Activated T-helper 17 cell treated with anti-CD3 and anti-CD28 coated beads, Interleukin-2, amount 50 U/mL, for 72 hours (primary cell): ENCODE measurements around the gene FOXK2. TPM values are rescaled to one million over a fixed set of nuclear protein-coding genes. Genes with fewer than 3 reads are reported as not detected.
"Not testable (repeated sequence)": the region's sequence is repeated elsewhere in the genome, so short reads cannot be mapped to it uniquely, and the experiment has no call there.

Source experiments
- ATAC-seq: fragments of 150-1000 bp; cut with Tn5 transposase; replicated peaks from 2 replicates; pipeline ENCODE4 v1.10.0; 2021; ENCODE audit warnings: mild to moderate bottlenecking, moderate library complexity
- H3K27ac Mint-ChIP-seq: one replicate; pipeline ENCODE4 v1.8.0; 2022; ENCODE audit warnings: mixed read lengths
- H3K27me3 Mint-ChIP-seq: one replicate; pipeline ENCODE4 v1.8.0; 2022; ENCODE audit warnings: mixed read lengths
- H3K36me3 Mint-ChIP-seq: one replicate; pipeline ENCODE4 v1.8.0; 2022; ENCODE audit warnings: low read depth, mild to moderate bottlenecking, mixed read lengths
- H3K4me1 Mint-ChIP-seq: one replicate; pipeline ENCODE4 v1.8.0; 2022; ENCODE audit warnings: mixed read lengths
- H3K4me3 Mint-ChIP-seq: one replicate; pipeline ENCODE4 v1.8.0; 2022; ENCODE audit warnings: mild to moderate bottlenecking, mixed read lengths
- H3K9me3 Mint-ChIP-seq: one replicate; pipeline ENCODE4 v1.8.0; 2022; ENCODE audit warnings: mixed read lengths
- total RNA-seq, 2 donors: library from RNA; stranded (reverse); gene quantifications; one replicate each; pipeline ENCODE4 v1.2.3, GENCODE V29; 2022

Gene FOXK2
- total RNA-seq, 2 donors from 2014 or later, result 38.2 to 59.4 TPM

- no peak for ATAC-seq
- peaks cover 4% of the 10 kb centered on the region for H3K4me1 Mint-ChIP-seq
- H3K4me3 Mint-ChIP-seq, result no peak overlapping the region
- no peaks in the 10 kb centered on the region for H3K36me3 Mint-ChIP-seq
- H3K9me3 Mint-ChIP-seq, result no peaks in the 10 kb centered on the region
- H3K27me3 Mint-ChIP-seq, result no peaks in the 10 kb centered on the region
- H3K27ac Mint-ChIP-seq, result no peak overlapping the region
Measured at GRCh38 chr17:82505296-82505695, 14.2 kb upstream of the FOXK2 start.

GRCh38 chr17:82506402-82506801 lies 13.1 kb upstream of the FOXK2 start:
- ATAC-seq, result peak; percentile 100
- H3K9me3 Mint-ChIP-seq, result not testable (repeated sequence)

DNA sequence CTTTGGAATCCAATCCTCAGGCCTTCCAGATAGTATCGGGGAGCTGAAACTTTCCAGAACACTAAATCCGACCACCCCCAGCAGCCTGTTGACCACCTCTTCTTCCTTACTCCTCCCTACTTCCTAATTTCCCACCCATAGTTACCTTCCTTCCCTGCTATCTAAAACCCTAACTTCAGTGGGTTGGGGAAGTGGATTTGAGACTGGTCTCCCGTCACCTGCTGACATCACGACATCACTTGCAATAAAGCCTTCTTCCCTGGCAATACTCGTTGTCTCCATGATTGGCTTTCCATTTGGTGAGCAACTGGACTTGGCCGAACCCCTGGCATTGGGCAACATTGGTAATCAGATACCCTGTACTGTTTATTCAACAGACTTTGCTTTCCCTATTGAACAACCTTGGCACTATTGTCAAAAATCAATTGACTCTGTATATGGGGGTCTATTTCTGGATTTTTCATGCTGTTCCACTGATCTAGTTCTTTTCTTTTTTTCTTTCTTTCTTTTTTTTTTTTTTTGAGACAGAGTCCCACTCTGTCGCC lies 11.8 kb upstream of the FOXK2 start:
- Mint-ChIP-seq H3K4me3 (no peak overlapping the region), H3K27ac (peak overlapping the region; percentile 10), H3K4me1 (peaks cover 4% of the 10 kb centered on the region), H3K27me3 (no peaks in the 10 kb centered on the region), H3K36me3 (no peaks in the 10 kb centered on the region), H3K9me3 (no peaks in the 10 kb centered on the region)
- no peak for ATAC-seq

More at GRCh38 chr17:82506402-82506801, 13.1 kb upstream of the FOXK2 start:
- Mint-ChIP-seq H3K4me3 (peak overlapping the region; percentile 68), H3K27ac (peak overlapping the region; percentile 73)
- not testable (repeated sequence) for H3K36me3 Mint-ChIP-seq, H3K27me3 Mint-ChIP-seq, H3K4me1 Mint-ChIP-seq

GRCh38 chr17:82511642-82512041 lies 7.9 kb upstream of the FOXK2 start:
- not testable (repeated sequence) for H3K36me3 Mint-ChIP-seq, H3K27me3 Mint-ChIP-seq, H3K4me1 Mint-ChIP-seq, H3K27ac Mint-ChIP-seq, H3K9me3 Mint-ChIP-seq
- H3K4me3 Mint-ChIP-seq, result peak overlapping the region; percentile 68
- ATAC-seq, result peak; percentile 69

GRCh38 chr17:82513864-82514263 lies 5.7 kb upstream of the FOXK2 start:
- not testable (repeated sequence) for H3K9me3 Mint-ChIP-seq, H3K4me1 Mint-ChIP-seq, ATAC-seq, H3K36me3 Mint-ChIP-seq, H3K27ac Mint-ChIP-seq, H3K4me3 Mint-ChIP-seq, H3K27me3 Mint-ChIP-seq

DNA sequence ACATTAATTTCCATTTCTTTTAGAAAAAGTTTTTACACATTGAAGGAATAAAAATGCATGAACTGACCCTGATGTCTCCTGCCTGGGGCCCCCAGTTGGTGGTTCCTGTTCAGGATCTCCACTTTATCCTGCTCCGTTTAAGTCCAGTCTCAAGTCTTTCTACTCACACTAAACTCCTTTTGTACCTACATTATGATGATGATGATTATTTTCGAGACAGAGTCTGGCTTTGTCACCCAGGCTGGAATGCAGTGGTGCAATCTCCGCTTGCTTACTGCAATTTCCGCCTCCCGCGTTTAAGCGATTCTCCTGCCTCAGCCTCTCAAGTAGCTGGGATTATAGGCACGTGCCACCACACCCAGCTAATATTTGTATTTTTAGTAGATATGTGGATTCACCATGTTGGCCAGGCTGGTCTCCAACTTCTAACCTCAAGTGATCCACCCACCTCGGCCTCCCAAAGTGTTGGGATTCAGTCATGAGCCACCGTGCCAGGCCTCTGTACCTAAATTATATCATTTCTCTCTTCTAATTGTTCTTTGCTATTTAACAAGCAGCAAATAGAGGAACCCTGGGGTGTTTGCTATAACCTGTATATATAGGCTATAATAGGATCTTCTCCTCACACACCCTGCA lies 2.2 kb upstream of the FOXK2 start:
- Mint-ChIP-seq H3K27ac (no peak overlapping the region), H3K4me3 (no peak overlapping the region), H3K27me3 (no peaks in the 10 kb centered on the region), H3K9me3 (no peaks in the 10 kb centered on the region), H3K36me3 (peaks cover 12% of the 10 kb centered on the region), H3K4me1 (peaks cover 5% of the 10 kb centered on the region)
- ATAC-seq, result no peak

DNA sequence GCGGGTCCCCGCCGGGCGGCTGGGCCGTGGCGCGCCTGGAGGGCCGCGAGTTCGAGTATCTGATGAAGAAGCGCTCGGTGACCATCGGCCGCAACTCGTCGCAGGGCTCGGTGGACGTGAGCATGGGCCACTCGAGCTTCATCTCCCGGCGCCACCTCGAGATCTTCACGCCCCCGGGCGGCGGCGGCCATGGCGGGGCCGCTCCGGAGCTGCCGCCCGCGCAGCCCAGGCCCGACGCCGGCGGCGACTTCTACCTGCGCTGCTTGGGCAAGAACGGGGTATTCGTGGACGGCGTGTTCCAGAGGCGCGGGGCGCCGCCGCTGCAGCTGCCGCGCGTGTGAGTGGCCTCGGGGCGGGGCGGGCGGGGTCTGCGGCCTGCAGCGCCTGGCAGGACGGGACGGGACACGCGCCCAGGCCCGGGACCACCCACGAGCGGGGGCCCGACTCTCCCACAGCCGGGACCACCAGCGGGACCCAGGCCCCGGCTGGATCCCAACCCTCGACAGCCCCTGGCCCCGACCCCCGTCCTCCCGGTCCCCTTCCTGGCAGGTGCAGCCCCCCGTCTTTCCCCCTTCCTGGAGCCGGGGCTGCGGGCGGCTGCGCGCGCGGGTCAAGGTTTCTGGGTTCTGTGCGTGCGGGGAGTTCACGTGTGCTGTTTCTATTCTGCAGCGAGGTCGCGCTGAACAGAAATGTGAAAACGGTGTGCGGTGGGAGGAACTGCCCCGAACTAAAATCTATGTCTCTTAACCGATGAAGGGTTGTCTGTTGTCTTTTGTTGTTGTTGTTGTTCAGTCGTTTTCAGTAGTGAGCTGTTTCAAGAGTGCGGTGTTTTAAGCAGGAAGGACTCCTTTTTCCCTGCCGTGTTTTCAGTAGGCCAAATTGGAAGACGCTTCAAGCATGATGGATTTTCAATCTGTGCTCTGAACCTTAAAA lies 705 bp downstream of the FOXK2 start:
- H3K9me3 Mint-ChIP-seq, result no peaks in the 10 kb centered on the region
- peaks cover 21% of the 10 kb centered on the region for H3K36me3 Mint-ChIP-seq

DNA sequence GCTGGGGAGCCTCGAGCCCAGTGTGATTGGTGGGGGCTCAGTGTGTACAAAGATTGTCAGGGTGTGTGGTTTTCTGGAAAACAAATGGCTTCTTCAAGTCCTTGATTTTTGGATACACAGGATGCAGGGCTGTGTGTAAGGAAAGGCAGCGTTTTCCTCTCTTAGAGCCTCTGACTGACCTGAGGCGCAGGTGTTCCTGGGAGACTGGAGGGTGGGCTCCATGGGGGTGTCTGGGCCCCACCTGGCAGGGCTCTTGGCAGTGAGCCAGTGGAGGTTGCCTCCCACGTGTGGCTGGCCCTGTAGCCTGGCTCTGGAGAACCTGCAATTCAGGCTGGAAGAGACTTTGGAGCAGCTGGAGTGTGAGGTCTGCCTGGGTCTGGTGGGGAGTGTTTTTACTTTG lies 5.0 kb downstream of the FOXK2 start:
- peak overlapping the region; percentile 59 for H3K27ac Mint-ChIP-seq
- ATAC-seq, result no peak
- H3K27me3 Mint-ChIP-seq, result no peaks in the 10 kb centered on the region
- H3K9me3 Mint-ChIP-seq, result no peaks in the 10 kb centered on the region
- H3K36me3 Mint-ChIP-seq, result peaks cover 33% of the 10 kb centered on the region
- peaks cover 42% of the 10 kb centered on the region for H3K4me1 Mint-ChIP-seq
- H3K4me3 Mint-ChIP-seq, result peak overlapping the region; percentile 34

More for the DNA sequence above, 705 bp downstream of the FOXK2 start:
- Mint-ChIP-seq H3K4me1 (peaks cover 18% of the 10 kb centered on the region), H3K27ac (peak overlapping the region; percentile 86), H3K4me3 (peak overlapping the region; percentile 85), H3K27me3 (no peaks in the 10 kb centered on the region)
- peak; percentile 9 for ATAC-seq

GRCh38 chr17:82525712-82526111 lies 6.2 kb downstream of the FOXK2 start:
- Mint-ChIP-seq H3K4me1 (peaks cover 39% of the 10 kb centered on the region), H3K27ac (peak overlapping the region; percentile 58), H3K36me3 (peaks cover 28% of the 10 kb centered on the region), H3K9me3 (no peaks in the 10 kb centered on the region), H3K4me3 (peak overlapping the region; percentile 24), H3K27me3 (no peaks in the 10 kb centered on the region)
- ATAC-seq, result peak; percentile 50

DNA sequence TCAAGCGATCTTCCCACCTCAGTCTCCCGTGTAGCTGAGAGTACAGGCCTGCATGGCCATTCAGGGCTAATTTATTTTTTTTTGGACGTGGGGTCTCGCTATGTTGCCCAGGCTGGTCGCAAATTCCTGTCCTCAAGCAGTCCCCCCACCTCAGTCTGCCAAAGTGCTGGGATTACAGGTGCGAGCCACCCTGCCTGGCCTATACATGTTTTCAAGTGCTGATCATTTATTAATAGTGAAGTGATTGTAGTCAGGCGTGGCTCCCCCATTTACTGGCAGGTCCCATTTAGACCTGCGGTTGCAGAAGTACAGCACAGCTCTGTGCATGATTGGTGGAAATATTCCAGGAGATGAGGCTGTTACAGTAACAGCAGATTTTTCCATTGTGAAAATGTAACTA lies 8.4 kb downstream of the FOXK2 start:
- ATAC-seq, result no peak
- Mint-ChIP-seq H3K27ac (peak overlapping the region; percentile 36), H3K36me3 (peaks cover 21% of the 10 kb centered on the region), H3K9me3 (no peaks in the 10 kb centered on the region), H3K27me3 (no peaks in the 10 kb centered on the region), H3K4me1 (peaks cover 46% of the 10 kb centered on the region), H3K4me3 (no peak overlapping the region)

DNA sequence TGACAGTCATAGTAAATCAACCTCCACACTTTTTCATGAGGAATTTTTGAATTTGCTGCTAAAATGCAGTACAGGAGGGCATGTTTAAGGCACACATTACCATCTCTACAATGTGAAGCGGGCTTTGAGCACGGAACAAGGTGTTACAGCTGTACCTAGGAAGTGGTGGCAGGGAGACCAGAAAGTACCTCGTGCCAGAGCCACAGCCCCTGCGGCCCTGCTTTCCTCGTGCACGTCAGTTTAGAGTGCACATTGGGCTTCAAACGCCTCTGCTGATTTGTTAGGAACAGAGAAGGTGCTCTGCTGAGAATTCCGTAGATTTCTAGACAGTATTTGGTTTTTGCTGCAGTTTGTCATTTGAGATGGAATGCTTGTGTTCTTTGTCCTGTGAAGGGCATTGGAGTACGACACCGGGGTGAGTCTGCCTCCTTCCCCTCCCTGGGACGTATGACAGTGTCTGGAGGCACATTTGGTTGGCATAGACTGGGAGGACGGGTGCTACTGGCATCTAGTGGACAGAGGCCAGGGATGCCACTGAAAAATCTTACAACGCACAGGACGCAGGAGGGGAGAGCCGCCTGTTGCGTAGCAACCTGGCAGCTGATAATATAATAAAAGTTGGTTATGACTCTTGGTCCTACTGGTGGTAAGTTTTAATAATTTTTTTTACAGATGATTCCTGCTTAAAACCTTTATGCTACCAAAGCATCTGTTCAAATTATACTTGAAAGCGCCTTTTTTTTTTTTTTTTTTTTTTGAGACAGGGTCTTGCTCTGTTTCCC lies 9.1 kb downstream of the FOXK2 start:
- Mint-ChIP-seq H3K4me3 (no peak overlapping the region), H3K27me3 (no peaks in the 10 kb centered on the region), H3K9me3 (no peaks in the 10 kb centered on the region), H3K36me3 (peaks cover 17% of the 10 kb centered on the region), H3K27ac (no peak overlapping the region), H3K4me1 (peaks cover 42% of the 10 kb centered on the region)
- no peak for ATAC-seq

DNA sequence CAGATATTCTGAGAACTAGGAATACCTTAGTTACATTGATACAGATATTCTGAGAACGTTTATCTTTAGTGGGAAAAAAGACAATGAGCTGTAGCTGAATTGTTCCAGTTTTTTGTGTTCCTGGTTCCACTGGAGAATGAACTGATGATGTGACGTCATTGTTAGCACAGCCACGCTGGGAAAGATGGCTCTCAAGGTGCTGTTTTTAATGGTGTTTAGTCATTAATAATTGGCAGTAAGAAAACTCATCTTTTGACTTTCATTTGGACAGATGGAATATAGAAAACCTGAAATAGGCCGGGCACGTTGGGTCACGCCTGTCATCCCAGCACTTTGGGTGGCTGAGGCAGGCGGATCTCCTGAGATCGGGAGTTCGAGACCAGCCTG lies 10.4 kb downstream of the FOXK2 start:
- Mint-ChIP-seq H3K4me1 (peaks cover 44% of the 10 kb centered on the region), H3K4me3 (peak overlapping the region; percentile 38), H3K27me3 (no peaks in the 10 kb centered on the region), H3K36me3 (peaks cover 17% of the 10 kb centered on the region), H3K9me3 (no peaks in the 10 kb centered on the region), H3K27ac (no peak overlapping the region)
- ATAC-seq, result no peak

DNA sequence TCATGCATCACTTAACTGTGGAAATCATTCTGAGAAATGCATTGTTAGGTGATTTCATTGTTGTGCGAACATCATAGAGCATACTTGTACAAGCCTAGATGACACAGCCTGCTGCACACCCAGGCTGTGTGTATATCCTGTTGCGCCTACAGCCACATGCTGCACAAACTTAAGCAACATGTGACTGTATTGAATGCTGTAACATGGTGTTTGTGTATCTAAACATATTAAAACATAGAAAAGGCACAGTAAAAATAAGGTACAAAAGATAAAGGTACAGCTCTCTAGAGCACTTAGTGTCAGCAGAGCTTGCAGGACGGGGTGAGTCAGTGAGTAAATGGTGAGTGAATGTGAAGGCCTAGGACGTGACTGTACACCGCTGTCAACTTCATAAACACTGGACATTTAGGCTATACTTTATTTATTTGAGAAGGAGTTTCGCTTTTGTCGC lies 11.9 kb downstream of the FOXK2 start:
- H3K9me3 Mint-ChIP-seq, result no peaks in the 10 kb centered on the region
- peaks cover 48% of the 10 kb centered on the region for H3K4me1 Mint-ChIP-seq
- peak; percentile 88 for ATAC-seq
- H3K27ac Mint-ChIP-seq, result peak overlapping the region; percentile 88
- peak overlapping the region; percentile 71 for H3K4me3 Mint-ChIP-seq
- peaks cover 16% of the 10 kb centered on the region for H3K36me3 Mint-ChIP-seq
- H3K27me3 Mint-ChIP-seq, result no peaks in the 10 kb centered on the region

GRCh38 chr17:82534401-82534812 lies 14.9 kb downstream of the FOXK2 start:
- Mint-ChIP-seq H3K4me1 (peaks cover 33% of the 10 kb centered on the region), H3K27me3 (no peaks in the 10 kb centered on the region), H3K4me3 (peak overlapping the region; percentile 56), H3K27ac (peak overlapping the region; percentile 92), H3K9me3 (no peaks in the 10 kb centered on the region), H3K36me3 (peaks cover 11% of the 10 kb centered on the region)
- ATAC-seq, result no peak
